ENCODE results near the gene GP1BA.

- TF ChIP-seq CTCF (IDR thresholded peaks at IDR 0.05) (no peak), EP300 (IDR thresholded peaks at IDR 0.05) (no peak), POLR2AphosphoS5 (IDR thresholded peaks at IDR 0.05) (no peak)
These were observed 18.1 kb downstream of the GP1BA start for GRCh38 chr17:4950075-4950745.

Data from gastroesophageal sphincter (tissue), 3 donors.